HEK293T (cell line): Measurements from ENCODE around the gene CD8B.
"Not testable (repeated sequence)": the region's sequence is repeated elsewhere in the genome, so short reads cannot be mapped to it uniquely, and the experiment has no call there.

Source experiments
- FOXM1 ChIP-seq: fragments of 450-650 bp; IDR thresholded peaks from 2 replicates; pipeline ENCODE4 v1.6.1; 2017; ENCODE audit warnings: mild to moderate bottlenecking, borderline replicate concordance
- HDGF ChIP-seq: fragments of 450-650 bp; IDR thresholded peaks from 2 replicates; pipeline ENCODE4 v1.6.1; 2017; ENCODE audit warnings: antibody characterized with exemption, borderline replicate concordance
- NFRKB ChIP-seq: fragments of 450-650 bp; IDR thresholded peaks from 2 replicates; pipeline ENCODE4 v1.6.1; 2016; ENCODE audit warnings: mild to moderate bottlenecking, moderate library complexity
- TF ChIP-seq, protein P1 (sequence below): fragments of 450-650 bp; IDR thresholded peaks from 2 replicates; pipeline ENCODE4 v1.6.1; 2016

DNA sequence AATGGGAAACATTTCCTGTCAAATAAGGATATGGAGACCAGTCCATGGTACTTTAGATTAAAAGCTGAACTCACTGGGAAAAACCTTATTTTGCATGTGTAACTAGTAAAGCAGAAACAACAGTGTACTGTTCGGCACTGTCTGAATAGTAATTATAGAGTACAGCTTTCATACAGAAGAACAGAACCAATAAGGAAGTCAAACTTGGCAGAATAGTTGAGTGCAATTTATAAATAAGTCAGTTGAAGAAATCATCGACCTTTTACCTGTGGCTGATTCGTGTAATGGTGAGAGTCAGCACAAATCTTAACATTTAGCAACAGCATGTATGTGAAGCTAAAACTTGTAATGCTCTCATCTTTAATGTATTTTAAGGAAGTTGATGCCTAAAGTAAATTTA, 24.3 kb upstream of the CD8B start:
- TF ChIP-seq HDGF, FOXM1, NFRKB: not testable (repeated sequence)
- TF ChIP-seq, protein P1, sequence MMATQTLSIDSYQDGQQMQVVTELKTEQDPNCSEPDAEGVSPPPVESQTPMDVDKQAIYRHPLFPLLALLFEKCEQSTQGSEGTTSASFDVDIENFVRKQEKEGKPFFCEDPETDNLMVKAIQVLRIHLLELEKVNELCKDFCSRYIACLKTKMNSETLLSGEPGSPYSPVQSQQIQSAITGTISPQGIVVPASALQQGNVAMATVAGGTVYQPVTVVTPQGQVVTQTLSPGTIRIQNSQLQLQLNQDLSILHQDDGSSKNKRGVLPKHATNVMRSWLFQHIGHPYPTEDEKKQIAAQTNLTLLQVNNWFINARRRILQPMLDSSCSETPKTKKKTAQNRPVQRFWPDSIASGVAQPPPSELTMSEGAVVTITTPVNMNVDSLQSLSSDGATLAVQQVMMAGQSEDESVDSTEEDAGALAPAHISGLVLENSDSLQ: not testable (repeated sequence)
